Psoas muscle (tissue), 8 donors: ENCODE data around the gene SLC49A4. TPM values are rescaled to one million over a fixed set of nuclear protein-coding genes. Genes with fewer than 3 reads are reported as not detected.

ENCODE experiments used
- ATAC-seq, 4 donors: fragments of 200-7000 bp; cut with Tn5 transposase; one replicate each; pipeline ENCODE4 v1.9.1; 2020; ENCODE audit warnings: moderate library complexity in 3 of 4, mild to moderate bottlenecking in 2 of 4
- DNase-seq, 2 donors: peaks; one replicate each; pipeline ENCODE4 v3.0.0-alpha.2; 2020
- H3K27ac ChIP-seq: fragments of 200-600 bp; one replicate; pipeline ENCODE4 v1.8.0; 2022
- H3K27me3 ChIP-seq, 3 donors: fragments of 200-600 bp in 1 of 3; one replicate each; pipeline versions ENCODE4 v1.6.1 to v1.8.0; 2013 to 2022; ENCODE audit warnings: low read length in 2 of 3, mild to moderate bottlenecking in 2 of 3, moderate library complexity in 1 of 3; ENCODE audit not compliant: insufficient read depth in 3 of 3
- H3K36me3 ChIP-seq, 2 donors: fragments of 200-600 bp in 1 of 2; one replicate each; pipeline versions ENCODE4 v1.6.1 to v1.8.0; 2013 to 2022; ENCODE audit warnings: low read depth in 1 of 2, mild to moderate bottlenecking in 1 of 2, moderate library complexity in 1 of 2; ENCODE audit not compliant: insufficient read depth in 1 of 2
- H3K4me1 ChIP-seq: fragments of 200-600 bp; one replicate; pipeline ENCODE4 v1.8.0; 2022
- H3K4me3 ChIP-seq: fragments of 200-600 bp; one replicate; pipeline ENCODE4 v1.8.0; 2022; ENCODE audit warnings: mild to moderate bottlenecking
- H3K9me3 ChIP-seq: fragments of 200-600 bp; one replicate; pipeline ENCODE4 v1.8.0; 2022
- CTCF ChIP-seq: fragments of 200-600 bp; IDR thresholded peaks from one replicate; pipeline ENCODE4 v1.8.0; 2022; ENCODE audit warnings: antibody characterized with exemption
- WGBS, 3 donors: extraction: QIAGEN DNeasy Blood & Tissue Kit; methylation state at CpG; one replicate each; pipeline versions ENCODE4 v1.1.6 to v1.1.7; 2013; 5-methylcytosine and 5-hydroxymethylcytosine counted together
- intact Hi-C, 2 donors: fragments of 100-400 bp; cut with DNase I; formaldehyde crosslinking; loops; one replicate each; pipeline versions ENCODE4 v1.11.0 to v1.14.2; 2022
- polyA plus RNA-seq, 3 donors: library from polyadenylated mRNA; stranded (reverse); fragments of 200-250 nt; gene quantifications; one replicate each; pipeline ENCODE4 v1.2.3, GENCODE V29; 2013
- total RNA-seq, 4 donors: library from RNA; stranded (reverse); fragmentation: NEBNext Ultra II Directional in 2 of 4; extraction: Animal tissue kit (Norgen Biotek cat#: 25700) in 2 of 4; gene quantifications; one replicate each; pipeline versions ENCODE4 v1.2.1 to v1.2.4, GENCODE V29; 2021 to 2023
- donor health status: healthy with polysubstance abuse.
- donor health status: DM: no; HTN: no; CAD: no; lungs with moderate emphysema.
- donor health status: Bipolar disorder and iron deficiency.
- donor health status: healthy.
- donor health status: DM: yes; HTN: yes; CAD: no.
- donor health status: DM: no; HTN: no; CAD: no.
- donor health status: DM: no; HTN: no; CAD: no.
- donor health status: DM: yes; HTN: yes; CAD: no.

Gene SLC49A4
- total and polyA plus RNA-seq, 7 donors: 12.5 to 44.2 (median 21.8) TPM

- TF ChIP-seq CTCF: no peak
- peaks cover 0 to 5% (median 0%) of the 10 kb centered on the region in 3 donors for H3K27me3 ChIP-seq
- no peaks in the 10 kb centered on the region for H3K9me3 ChIP-seq
- no peak for ATAC-seq
- WGBS, 3 donors: 87 to 90% (median 90%) methylated on average over 4 of the region's 4 CpGs
- H3K4me1 ChIP-seq: no peaks in the 10 kb centered on the region
- H3K27ac ChIP-seq: no peak overlapping the region
- no peak for DNase-seq
- no peak overlapping the region for H3K4me3 ChIP-seq
- intact Hi-C loops: no loop called here
- H3K36me3 ChIP-seq: no peaks in the 10 kb centered on the region
Measured at GRCh38 chr3:122907471-122907870, 112.6 kb downstream of the SLC49A4 start.

DNA sequence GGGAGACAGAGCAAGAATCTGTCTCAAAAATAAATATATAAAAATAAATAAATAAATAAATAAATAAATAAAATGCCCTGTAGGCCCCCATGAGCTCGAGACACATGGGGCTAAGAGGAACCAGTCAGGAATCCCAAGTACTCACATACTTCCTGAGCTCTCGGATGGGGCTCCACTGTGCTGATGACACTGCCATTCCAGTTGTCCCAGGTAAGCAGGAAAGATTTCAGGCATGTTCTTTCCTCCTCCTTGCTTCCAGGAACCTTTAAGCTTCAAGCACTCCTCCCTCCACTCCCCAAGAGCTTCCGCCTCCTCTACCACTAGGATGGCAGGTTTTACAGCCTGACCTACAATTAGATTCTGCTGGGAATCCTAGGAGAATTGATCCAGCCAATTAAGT, 113.4 kb downstream of the SLC49A4 start:
- Histone ChIP-seq H3K4me3 (no peak overlapping the region), H3K27ac (no peak overlapping the region), H3K4me1 (no peaks in the 10 kb centered on the region), H3K9me3 (no peaks in the 10 kb centered on the region), H3K36me3 (no peaks in the 10 kb centered on the region), H3K27me3 (peaks cover 0 to 13% (median 0%) of the 10 kb centered on the region in 3 donors)
- no peak for DNase-seq
- ATAC-seq: no peak
- TF ChIP-seq CTCF: no peak
- WGBS, 3 donors: 90 to 95% (median 95%) methylated on average over 3 of the region's 3 CpGs
- intact Hi-C loops: no loop called here

DNA sequence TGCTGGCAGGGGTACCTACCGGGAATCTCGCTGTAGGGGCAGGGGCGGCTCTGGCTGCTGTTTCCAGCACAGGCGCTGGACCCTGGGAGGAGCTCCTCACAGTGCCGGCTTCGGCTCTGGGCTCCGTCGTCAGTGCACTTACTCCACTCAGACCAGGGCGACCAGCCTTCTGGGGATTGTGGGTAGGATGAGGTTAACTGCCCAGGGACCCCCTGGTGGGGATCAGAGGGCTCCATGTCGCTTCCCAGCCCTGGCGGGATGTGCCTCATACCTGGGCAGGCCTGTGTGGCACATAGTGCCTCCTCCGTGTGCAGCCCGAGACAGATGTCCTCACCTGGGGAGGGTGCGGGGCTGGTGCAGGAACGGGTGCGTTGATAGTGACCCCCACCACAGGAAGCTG, 117.0 kb downstream of the SLC49A4 start:
- TF ChIP-seq CTCF: no peak
- no peak overlapping the region for H3K4me3 ChIP-seq
- ATAC-seq: peak in 1 of 4 donors; percentile 15
- no peak for DNase-seq
- H3K9me3 ChIP-seq: no peaks in the 10 kb centered on the region
- no peaks in the 10 kb centered on the region for H3K36me3 ChIP-seq
- peaks cover 0 to 17% (median 0%) of the 10 kb centered on the region in 3 donors for H3K27me3 ChIP-seq
- whole genome bisulfite sequencing, 3 donors: 89 to 93% (median 93%) methylated on average over 16 of the region's 16 CpGs
- no peaks in the 10 kb centered on the region for H3K4me1 ChIP-seq
- no peak overlapping the region for H3K27ac ChIP-seq
- intact Hi-C loops: no loop called here

- WGBS, 3 donors: 48 to 54% (median 50%) methylated on average over 43 to 76 of the region's 76 CpGs
- intact Hi-C loops: no loop called here
- H3K36me3 ChIP-seq: no peaks in the 10 kb centered on the region
- H3K4me3 ChIP-seq: no peak overlapping the region
- H3K4me1 ChIP-seq: no peaks in the 10 kb centered on the region
- ATAC-seq (peak in 1 of 4 donors; percentile 21), DNase-seq (no peak)
- no peak for TF ChIP-seq CTCF
- peaks cover 0 to 17% (median 0%) of the 10 kb centered on the region in 3 donors for H3K27me3 ChIP-seq
- H3K27ac ChIP-seq: no peak overlapping the region
- H3K9me3 ChIP-seq: no peaks in the 10 kb centered on the region
Measured at GRCh38 chr3:122912772-122913538, 118.1 kb downstream of the SLC49A4 start.
